Mesothelial cell of epicardium (in vitro differentiated cells): ENCODE results near the gene IL19. TPM values are rescaled to one million over a fixed set of nuclear protein-coding genes. Genes with fewer than 3 reads are reported as not detected.
"Not testable (repeated sequence)": the region's sequence is repeated elsewhere in the genome, so short reads cannot be mapped to it uniquely, and the experiment has no call there.

Experiments
- DNase-seq, 2 experiments: peaks; one replicate each; pipeline ENCODE4 v3.0.0; 2021; ENCODE audit warnings: low spot score in 2 of 2; ENCODE audit not compliant: unreplicated experiment in 2 of 2
- H3K27ac Mint-ChIP-seq: 2 replicates; pipeline ENCODE4 v1.8.0; 2021; ENCODE audit warnings: mixed read lengths
- H3K27me3 Mint-ChIP-seq: 2 replicates; pipeline ENCODE4 v1.8.0; 2021; ENCODE audit warnings: low read depth, mixed read lengths
- H3K36me3 Mint-ChIP-seq: 2 replicates; pipeline ENCODE4 v1.8.0; 2021; ENCODE audit warnings: mixed read lengths
- H3K4me1 Mint-ChIP-seq: 2 replicates; pipeline ENCODE4 v1.8.0; 2021; ENCODE audit warnings: mixed read lengths
- H3K4me3 Mint-ChIP-seq: 2 replicates; pipeline ENCODE4 v1.8.0; 2021; ENCODE audit warnings: mild to moderate bottlenecking, moderate library complexity, mixed read lengths
- H3K9me3 Mint-ChIP-seq: 2 replicates; pipeline ENCODE4 v1.8.0; 2021; ENCODE audit warnings: mixed read lengths
- total RNA-seq: library from RNA; stranded (reverse); gene quantifications from 3 replicates; pipeline ENCODE4 v1.2.1, GENCODE V29; 2021
- TF ChIP-seq, protein P1 (sequence below): fragments of 200-600 bp; sonication (generic); IDR thresholded peaks from one replicate; pipeline ENCODE4 v1.5.0; 2021; ENCODE audit warnings: antibody characterized with exemption; ENCODE audit not compliant: unreplicated experiment

The IL19 gene
- total RNA-seq, 1 donor from 2014 or later = not detected

GRCh38 chr1:206753141-206753540 lies 17.4 kb upstream of the IL19 start:
- DNase-seq = no peak

GRCh38 chr1:206754011-206754410 lies 16.6 kb upstream of the IL19 start:
- H3K27ac Mint-ChIP-seq = no peak overlapping the region
- H3K4me1 Mint-ChIP-seq = no peaks in the 10 kb centered on the region
- peaks cover 16% of the 10 kb centered on the region for H3K9me3 Mint-ChIP-seq
- TF ChIP-seq, protein P1, sequence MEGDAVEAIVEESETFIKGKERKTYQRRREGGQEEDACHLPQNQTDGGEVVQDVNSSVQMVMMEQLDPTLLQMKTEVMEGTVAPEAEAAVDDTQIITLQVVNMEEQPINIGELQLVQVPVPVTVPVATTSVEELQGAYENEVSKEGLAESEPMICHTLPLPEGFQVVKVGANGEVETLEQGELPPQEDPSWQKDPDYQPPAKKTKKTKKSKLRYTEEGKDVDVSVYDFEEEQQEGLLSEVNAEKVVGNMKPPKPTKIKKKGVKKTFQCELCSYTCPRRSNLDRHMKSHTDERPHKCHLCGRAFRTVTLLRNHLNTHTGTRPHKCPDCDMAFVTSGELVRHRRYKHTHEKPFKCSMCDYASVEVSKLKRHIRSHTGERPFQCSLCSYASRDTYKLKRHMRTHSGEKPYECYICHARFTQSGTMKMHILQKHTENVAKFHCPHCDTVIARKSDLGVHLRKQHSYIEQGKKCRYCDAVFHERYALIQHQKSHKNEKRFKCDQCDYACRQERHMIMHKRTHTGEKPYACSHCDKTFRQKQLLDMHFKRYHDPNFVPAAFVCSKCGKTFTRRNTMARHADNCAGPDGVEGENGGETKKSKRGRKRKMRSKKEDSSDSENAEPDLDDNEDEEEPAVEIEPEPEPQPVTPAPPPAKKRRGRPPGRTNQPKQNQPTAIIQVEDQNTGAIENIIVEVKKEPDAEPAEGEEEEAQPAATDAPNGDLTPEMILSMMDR = no peak
- no peak for DNase-seq
- H3K4me3 Mint-ChIP-seq = no peak overlapping the region
- no peaks in the 10 kb centered on the region for H3K36me3 Mint-ChIP-seq
- H3K27me3 Mint-ChIP-seq = peaks cover 32% of the 10 kb centered on the region

More at GRCh38 chr1:206753141-206753540, 17.4 kb upstream of the IL19 start:
- peaks cover 38% of the 10 kb centered on the region for H3K27me3 Mint-ChIP-seq
- peaks cover 16% of the 10 kb centered on the region for H3K9me3 Mint-ChIP-seq
- H3K36me3 Mint-ChIP-seq = no peaks in the 10 kb centered on the region
- H3K27ac Mint-ChIP-seq = no peak overlapping the region
- no peaks in the 10 kb centered on the region for H3K4me1 Mint-ChIP-seq
- no peak overlapping the region for H3K4me3 Mint-ChIP-seq
- TF ChIP-seq, protein P1 = no peak

DNA sequence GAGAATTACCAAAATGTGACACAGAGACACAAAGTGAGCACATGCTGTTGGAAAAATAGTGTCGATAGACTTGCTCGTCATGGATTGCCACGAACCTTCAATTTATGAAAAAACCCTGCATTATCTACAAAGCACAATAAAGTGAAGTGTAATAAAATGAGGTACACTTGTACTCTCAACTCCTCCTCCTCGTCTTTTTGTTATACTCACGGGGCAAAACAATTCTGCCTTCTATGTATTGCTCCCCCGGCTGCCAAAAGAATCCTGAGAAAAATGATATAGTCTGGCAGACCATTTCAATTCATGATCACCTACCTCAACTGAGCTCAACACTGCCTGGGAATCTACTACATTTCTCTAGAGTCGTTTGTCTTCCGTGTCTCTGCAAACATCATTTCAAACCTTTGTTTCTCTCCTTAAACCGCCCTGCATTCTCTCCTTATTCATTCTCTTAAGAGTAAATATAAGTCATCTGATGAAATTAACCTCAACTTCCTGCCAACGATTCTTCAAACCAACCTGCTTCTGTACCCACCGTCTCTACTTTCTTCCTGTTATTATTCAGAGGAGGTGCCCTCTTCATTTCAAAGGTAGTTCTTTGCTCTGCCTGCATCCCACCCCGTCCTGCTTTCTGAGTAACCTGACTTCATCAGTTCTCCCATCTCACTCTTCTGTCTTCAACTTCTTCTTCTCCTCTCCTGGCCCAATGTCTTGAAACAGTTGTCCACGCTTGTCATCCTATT lies 12.9 kb upstream of the IL19 start:
- Mint-ChIP-seq H3K4me1 (peaks cover 3% of the 10 kb centered on the region), H3K36me3 (no peaks in the 10 kb centered on the region), H3K9me3 (peaks cover 16% of the 10 kb centered on the region), H3K27ac (no peak overlapping the region), H3K4me3 (no peak overlapping the region), H3K27me3 (peaks cover 14% of the 10 kb centered on the region)
- no peak for DNase-seq
- TF ChIP-seq, protein P1 = no peak

GRCh38 chr1:206760590-206760989 lies 10.0 kb upstream of the IL19 start:
- peaks cover 14% of the 10 kb centered on the region for H3K9me3 Mint-ChIP-seq

GRCh38 chr1:206761159-206761768 lies 9.3 kb upstream of the IL19 start:
- H3K4me3 Mint-ChIP-seq = no peak overlapping the region
- H3K27me3 Mint-ChIP-seq = peaks cover 4% of the 10 kb centered on the region
- peaks cover 11% of the 10 kb centered on the region for H3K9me3 Mint-ChIP-seq
- H3K4me1 Mint-ChIP-seq = peaks cover 4% of the 10 kb centered on the region
- no peak for DNase-seq
- no peak overlapping the region for H3K27ac Mint-ChIP-seq
- no peaks in the 10 kb centered on the region for H3K36me3 Mint-ChIP-seq
- TF ChIP-seq, protein P1 = no peak

More at GRCh38 chr1:206760590-206760989, 10.0 kb upstream of the IL19 start:
- peaks cover 5% of the 10 kb centered on the region for H3K27me3 Mint-ChIP-seq
- TF ChIP-seq, protein P1 = no peak
- H3K4me1 Mint-ChIP-seq = peaks cover 3% of the 10 kb centered on the region
- H3K27ac Mint-ChIP-seq = no peak overlapping the region
- DNase-seq = no peak
- no peaks in the 10 kb centered on the region for H3K36me3 Mint-ChIP-seq
- no peak overlapping the region for H3K4me3 Mint-ChIP-seq

DNA sequence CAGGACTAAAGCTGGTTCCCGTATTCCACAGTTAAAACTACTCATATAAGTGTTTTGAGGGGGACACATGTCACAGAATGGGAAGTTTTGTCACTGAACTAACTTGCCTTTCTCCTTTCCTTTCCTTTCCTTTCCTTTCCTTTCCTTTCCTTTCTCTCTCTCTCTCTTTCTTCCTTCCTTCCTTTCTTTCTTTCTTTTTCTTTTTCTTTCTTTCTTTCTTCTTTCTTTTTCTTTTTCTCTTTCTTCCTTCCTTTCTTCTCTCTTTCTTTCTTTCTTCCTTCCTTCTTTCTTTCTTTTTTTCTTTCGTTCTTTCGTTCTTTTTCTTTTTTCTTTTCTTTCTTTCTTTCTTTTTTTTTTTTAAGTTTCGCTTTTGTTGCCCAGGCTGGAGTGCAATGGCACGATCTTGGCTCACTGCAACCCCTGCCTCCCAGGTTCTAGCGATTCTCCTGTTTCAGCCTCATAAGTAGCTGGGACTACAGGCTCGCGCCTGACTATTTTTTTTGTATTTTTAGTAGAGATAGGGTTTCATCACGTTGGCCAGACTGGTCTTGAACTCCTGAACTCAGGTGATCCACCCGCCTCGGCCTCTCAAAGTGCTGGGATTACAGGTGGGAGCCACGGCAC lies 7.7 kb upstream of the IL19 start:
- DNase-seq = not testable (repeated sequence)

DNA sequence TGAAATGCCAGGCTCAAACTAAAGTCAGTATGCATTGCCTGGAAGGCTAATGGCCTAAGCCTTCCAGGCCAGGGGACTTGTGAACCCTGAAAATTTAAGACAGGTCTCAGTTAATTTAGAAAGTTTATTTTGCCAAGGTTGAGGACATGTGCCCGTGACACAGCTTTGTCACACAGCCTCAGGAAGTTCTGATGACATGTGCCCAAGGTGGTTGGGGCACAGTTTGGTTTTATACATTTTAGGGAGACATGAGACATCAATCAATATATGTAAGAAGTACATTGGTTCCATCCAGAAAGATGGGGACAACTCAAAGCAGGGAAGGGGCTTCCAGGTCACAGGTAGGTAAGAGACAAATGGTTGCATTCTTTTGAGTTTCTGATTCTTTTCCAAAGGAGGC lies 4.8 kb upstream of the IL19 start:
- H3K27ac Mint-ChIP-seq, H3K4me3 Mint-ChIP-seq, H3K36me3 Mint-ChIP-seq, DNase-seq, H3K27me3 Mint-ChIP-seq: not testable (repeated sequence)
- Mint-ChIP-seq H3K4me1 (peaks cover 14% of the 10 kb centered on the region), H3K9me3 (peaks cover 10% of the 10 kb centered on the region)

More for the DNA sequence above, 7.7 kb upstream of the IL19 start:
- H3K27me3 Mint-ChIP-seq, H3K4me1 Mint-ChIP-seq, H3K4me3 Mint-ChIP-seq, H3K36me3 Mint-ChIP-seq, H3K27ac Mint-ChIP-seq: not testable (repeated sequence)
- peaks cover 10% of the 10 kb centered on the region for H3K9me3 Mint-ChIP-seq
